SK-N-SH (cell line): ENCODE data around the gene RASGRP4. TPM values are rescaled to one million over a fixed set of nuclear protein-coding genes. Genes with fewer than 3 reads are reported as not detected.

ENCODE experiments used
- CTCF ChIA-PET: fragments of 300-600, 350-600 bp; formaldehyde crosslinking; extraction: SDS; loops from one replicate; lab custom pipeline; 2021; lab: Yijun Ruan, JAX
- POLR2A ChIA-PET: fragments of 350-600 bp; sonication (Branson Sonifier 250); formaldehyde crosslinking; extraction: SDS; loops from one replicate; lab custom pipeline; 2020; ENCODE audit warnings: antibody characterized with exemption, inconsistent platforms; lab: Yijun Ruan, JAX
- DNase-seq: peaks from one replicate; pipeline ENCODE4 v3.0.0; 2012
- H2AFZ ChIP-seq: fragments of 200-600 bp; sonication (generic); 2 replicates; pipeline ENCODE4 v1.8.1; 2016; ENCODE audit warnings: antibody characterized with exemption, mild to moderate bottlenecking, low read depth
- H3F3A ChIP-seq: fragments of 200-600 bp; sonication (generic); replicated peaks from 2 replicates; pipeline ENCODE3; 2016; ENCODE audit warnings: antibody characterized with exemption, mild to moderate bottlenecking; ENCODE audit not compliant: insufficient read depth
- H3K27ac ChIP-seq, 2 experiments: fragments of 200-500 bp in 1 of 2; fragments of 200-600 bp in 1 of 2; sonication (Bioruptor generic) in 1 of 2; sonication (generic), shearing (Covaris generic) in 1 of 2; 2 replicates each; pipeline versions ENCODE4 v1.5.1 to v1.6.1; 2014 to 2016; ENCODE audit warnings: low read depth in 2 of 2, inconsistent platforms in 1 of 2, low read length in 1 of 2, mild to moderate bottlenecking in 1 of 2, mixed read lengths in 1 of 2
- H3K27me3 ChIP-seq: fragments of 200-600 bp; sonication (generic), shearing (Covaris generic); 2 replicates; pipeline ENCODE4 v1.6.1; 2016; ENCODE audit warnings: mixed run types; ENCODE audit not compliant: insufficient read depth
- H3K36me3 ChIP-seq, 2 experiments: fragments of 200-500 bp in 1 of 2; fragments of 200-600 bp in 1 of 2; sonication (Bioruptor generic) in 1 of 2; sonication (generic) in 1 of 2; replicated peaks in 1 of 2; 2 replicates each; pipeline versions ENCODE3 to v1.5.1; 2014 to 2016; ENCODE audit warnings: low read length in 1 of 2, mild to moderate bottlenecking in 1 of 2; ENCODE audit not compliant: insufficient read depth in 2 of 2, control insufficient read depth in 1 of 2
- H3K4me1 ChIP-seq, 2 experiments: fragments of 200-500 bp in 1 of 2; fragments of 200-600 bp in 1 of 2; sonication (Bioruptor generic) in 1 of 2; sonication (generic), shearing (Covaris generic) in 1 of 2; 2 replicates each; pipeline versions ENCODE4 v1.5.1 to v1.6.1; 2014 to 2016; ENCODE audit warnings: low read depth in 1 of 2, low read length in 1 of 2, mixed run types in 1 of 2; ENCODE audit not compliant: insufficient read depth in 2 of 2, control insufficient read depth in 1 of 2
- H3K4me2 ChIP-seq: fragments of 200-600 bp; sonication (generic), shearing (Covaris generic); 2 replicates; pipeline ENCODE4 v1.6.1; 2017; ENCODE audit warnings: mixed run types
- H3K4me3 ChIP-seq, 2 experiments: fragments of 200-500 bp in 1 of 2; fragments of 200-600 bp in 1 of 2; sonication (Bioruptor generic) in 1 of 2; sonication (generic), shearing (Covaris generic) in 1 of 2; 2 replicates each; pipeline versions ENCODE4 v1.5.1 to v1.8.1; 2014 to 2016; ENCODE audit warnings: low read depth in 2 of 2, inconsistent platforms in 1 of 2, low read length in 1 of 2, mild to moderate bottlenecking in 1 of 2, mixed read lengths in 1 of 2, moderate library complexity in 1 of 2
- H3K79me2 ChIP-seq: fragments of 200-600 bp; sonication (generic); 2 replicates; pipeline ENCODE4 v1.8.1; 2017; ENCODE audit warnings: mild to moderate bottlenecking; ENCODE audit not compliant: insufficient read depth
- H3K9ac ChIP-seq: fragments of 200-600 bp; sonication (generic); 2 replicates; pipeline ENCODE4 v1.6.1; 2017; ENCODE audit warnings: mixed run types
- H3K9me2 ChIP-seq: fragments of 200-600 bp; sonication (generic); 2 replicates; pipeline ENCODE4 v1.6.1; 2017; ENCODE audit warnings: mixed run types
- H3K9me3 ChIP-seq: fragments of 200-600 bp; sonication (generic); 2 replicates; pipeline ENCODE4 v1.6.1; 2017; ENCODE audit warnings: mixed run types, mild to moderate bottlenecking, moderate library complexity
- H4K20me1 ChIP-seq: fragments of 200-600 bp; sonication (generic); 2 replicates; pipeline ENCODE4 v1.6.1; 2017; ENCODE audit warnings: mild to moderate bottlenecking, mixed run types; ENCODE audit not compliant: insufficient read depth
- CTCF ChIP-seq: fragments of 200-600 bp; sonication (generic); IDR thresholded peaks from 2 replicates; pipeline ENCODE4 v1.6.1; 2017; ENCODE audit warnings: antibody characterized with exemption, mild to moderate bottlenecking, moderate library complexity
- GABPA ChIP-seq: IDR thresholded peaks from 2 replicates; pipeline ENCODE4 v1.4.0; 2012; ENCODE audit warnings: low read depth, mild to moderate bottlenecking
- MXI1 ChIP-seq: IDR thresholded peaks from 2 replicates; pipeline ENCODE4 v1.6.1; 2012; ENCODE audit warnings: mild to moderate bottlenecking, low read depth, low read length, improper control_type of control experiment
- NRF1 ChIP-seq: IDR thresholded peaks from 2 replicates; pipeline ENCODE4 v1.6.1; 2012; ENCODE audit warnings: low read depth, mild to moderate bottlenecking, low read length
- RCOR1 ChIP-seq: fragments of 150-350 bp; IDR thresholded peaks from 2 replicates; pipeline ENCODE4 v1.6.1; 2017; ENCODE audit warnings: antibody characterized with exemption, low read length
- REST ChIP-seq: IDR thresholded peaks from 2 replicates; pipeline ENCODE4 v1.6.1; 2012; ENCODE audit warnings: mild to moderate bottlenecking, low read depth, low read length, moderate library complexity
- TAF1 ChIP-seq: IDR thresholded peaks from 2 replicates; pipeline ENCODE4 v1.6.1; 2012; ENCODE audit warnings: low read depth, mild to moderate bottlenecking, low read length, moderate library complexity, borderline replicate concordance
- TEAD4 ChIP-seq: IDR thresholded peaks from 2 replicates; pipeline ENCODE4 v1.4.0; 2012; ENCODE audit warnings: mild to moderate bottlenecking, borderline replicate concordance; ENCODE audit not compliant: insufficient read depth
- USF2 ChIP-seq: fragments of 150-350 bp; IDR thresholded peaks from 2 replicates; pipeline ENCODE4 v1.6.1; 2017; ENCODE audit warnings: antibody characterized with exemption, low read length, low read depth, borderline replicate concordance
- ZBTB33 ChIP-seq: IDR thresholded peaks from 2 replicates; pipeline ENCODE4 v1.4.0; 2012; ENCODE audit warnings: low read depth, borderline replicate concordance
- WGBS: methylation state at CpG from one replicate; pipeline ENCODE4 v1.1.6; 2017; ENCODE audit warnings: low lambda C conversion rate; 5-methylcytosine and 5-hydroxymethylcytosine counted together
- polyA plus RNA-seq, 3 experiments: library from polyadenylated mRNA; depleted of rRNA; stranded (reverse); fragments of >200 nt; gene quantifications; 2 replicates each; pipeline ENCODE4 v1.2.3, GENCODE V29; 2012

The RASGRP4 gene
- polyA plus RNA-seq, 1 of the 3 experiments (the other 2 are of a cell fraction) = not detected

- Histone ChIP-seq H3K9ac (no peak overlapping the region; the same call in 1 of the 2 replicates), H3K9me2 (no peaks in the 10 kb centered on the region), H3K79me2 (no peaks in the 10 kb centered on the region), H3K27ac (peak overlapping the region in 1 of 2 experiments; percentile 85; a peak in 1 of 4 replicates), H3K4me2 (peak overlapping the region; percentile 98), H3K4me3 (peak overlapping the region; percentile 58 to 89), H3K27me3 (peaks cover 36% of the 10 kb centered on the region), H3K4me1 (peaks cover 0 to 10% of the 10 kb centered on the region in 2 experiments; a peak in 1 of 4 replicates), H4K20me1 (no peaks in the 10 kb centered on the region), H3F3A (peaks cover 6% of the 10 kb centered on the region), H3K36me3 (no peaks in the 10 kb centered on the region), H2AFZ (peak overlapping the region; percentile 99), H3K9me3 (no peaks in the 10 kb centered on the region)
- peak; percentile 97 for DNase-seq
- WGBS = 0% methylated on average over 13 of the region's 37 CpGs
- CTCF ChIA-PET = interaction anchor here (0.7 to 1.9 kb wide), 5 partner anchors 12 to 460 kb away, joined by 3 to 5 read pairs (median 3); partner anchors contain the start of gene FAM98C
- no peak for TF ChIP-seq TEAD4
- TF ChIP-seq USF2 = no peak
- TF ChIP-seq REST = no peak
- TF ChIP-seq TAF1 = no peak
- no peak for TF ChIP-seq ZBTB33
- TF ChIP-seq NRF1 = 0 out of 2 replicates have a peak, but pooled peaks have one; percentile 25
- TF ChIP-seq GABPA = no peak
- 0 out of 2 replicates have a peak, but pooled peaks have one; percentile 44 for TF ChIP-seq MXI1
- TF ChIP-seq CTCF = peak; percentile 16; the same call in 1 of the 2 replicates
- 0 out of 2 replicates have a peak, but pooled peaks have one; percentile 7 for TF ChIP-seq RCOR1
- POLR2A ChIA-PET = interaction anchor here (0.5 to 2.1 kb wide), 5 partner anchors 13 to 669 kb away, joined by 3 to 17 read pairs (median 4); partner anchors contain the start of genes GGN, PSMD8 and SPRED3
These were observed 64.4 kb downstream of the RASGRP4 start for GRCh38 chr19:38361633-38362075.
